HG02943 (cell line): ENCODE data around the gene ARTN.

ENCODE experiments used
- ATAC-seq: cut with Tn5 transposase; IDR thresholded peaks from one replicate; pipeline ENCODE4 v1.9.1; 2021; ENCODE audit warnings: mild to moderate bottlenecking, low read depth, moderate library complexity; ENCODE audit not compliant: unreplicated experiment

ARTN gene

GRCh38 chr1:43969416-43969745 lies 35.8 kb downstream of the ARTN start:
- no peak for ATAC-seq

- peak; percentile 78 for ATAC-seq
Observed at GRCh38 chr1:43969746-43970466, 36.3 kb downstream of the ARTN start, which contains the start of gene DPH2. DPH2 (plus strand) TSS chr1:43970010; CDS start chr1:43970176, 166 bp downstream.

- no peak for ATAC-seq
Observed at GRCh38 chr1:43970502-43970901, 36.9 kb downstream of the ARTN start.

DNA sequence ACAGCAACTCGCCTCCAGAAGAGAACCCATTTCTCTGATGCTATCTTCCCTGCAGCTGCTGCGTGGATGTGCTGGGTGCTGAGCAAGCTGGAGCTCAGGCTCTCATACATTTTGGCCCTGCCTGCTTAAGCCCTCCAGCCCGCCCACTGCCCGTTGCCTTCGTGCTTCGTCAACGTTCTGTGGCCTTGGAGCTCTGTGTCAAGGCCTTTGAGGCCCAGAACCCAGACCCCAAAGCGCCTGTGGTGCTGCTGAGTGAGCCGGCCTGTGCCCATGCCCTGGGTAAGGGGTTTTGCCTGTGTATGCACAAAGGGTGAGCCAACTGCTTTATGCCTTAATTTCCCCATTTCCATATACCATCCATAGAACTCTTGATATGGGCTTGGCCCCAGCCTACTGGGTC lies 37.3 kb downstream of the ARTN start:
- ATAC-seq: no peak

GRCh38 chr1:43971336-43971980 lies 37.9 kb downstream of the ARTN start:
- no peak for ATAC-seq

GRCh38 chr1:43973981-43974442 lies 40.4 kb downstream of the ARTN start:
- no peak for ATAC-seq

DNA sequence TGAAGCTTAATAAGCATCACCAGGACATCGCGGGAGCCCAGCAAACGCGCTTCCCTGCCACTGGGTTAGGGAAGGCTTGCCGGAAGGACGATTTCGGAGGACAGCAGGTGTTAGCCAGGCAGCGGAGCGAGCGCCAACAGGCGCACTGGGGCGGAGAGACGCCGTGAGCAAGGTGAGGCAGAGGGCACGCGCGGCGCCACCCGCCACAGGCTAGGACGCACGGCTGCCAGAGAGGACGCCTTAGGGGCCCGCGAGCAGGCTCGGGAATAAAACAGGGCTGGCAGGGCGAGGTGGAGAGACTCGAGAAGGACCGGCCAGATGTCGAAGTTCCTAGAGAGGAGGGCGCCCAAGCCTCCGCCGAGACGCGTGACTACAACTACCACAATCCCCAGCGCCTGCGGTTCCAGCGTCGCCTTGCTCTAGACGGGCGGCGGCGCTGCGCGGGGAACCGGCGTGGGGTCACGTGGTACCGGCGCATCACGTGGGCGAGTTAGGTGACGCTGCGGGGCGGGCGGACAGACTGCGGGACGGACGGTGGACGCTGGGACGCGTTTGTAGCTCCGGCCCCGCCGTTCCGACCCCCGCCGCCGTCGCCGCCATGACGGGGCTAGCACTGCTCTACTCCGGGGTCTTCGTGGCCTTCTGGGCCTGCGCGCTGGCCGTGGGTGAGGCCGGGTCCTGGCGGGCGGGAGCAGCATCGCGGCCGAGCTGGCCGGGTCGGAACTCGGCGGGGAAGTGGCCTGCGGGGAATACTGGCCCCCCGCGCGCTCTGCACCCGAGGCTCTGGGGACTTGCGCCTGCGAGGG lies 41.0 kb downstream of the ARTN start, which contains the start of gene ATP6V0B:
Gene ATP6V0B (plus strand): TSS at position 518 of the 806 bp plus-strand sequence. CDS start 81 bp downstream, at position 599.
- ATAC-seq: peak; percentile 56

DNA sequence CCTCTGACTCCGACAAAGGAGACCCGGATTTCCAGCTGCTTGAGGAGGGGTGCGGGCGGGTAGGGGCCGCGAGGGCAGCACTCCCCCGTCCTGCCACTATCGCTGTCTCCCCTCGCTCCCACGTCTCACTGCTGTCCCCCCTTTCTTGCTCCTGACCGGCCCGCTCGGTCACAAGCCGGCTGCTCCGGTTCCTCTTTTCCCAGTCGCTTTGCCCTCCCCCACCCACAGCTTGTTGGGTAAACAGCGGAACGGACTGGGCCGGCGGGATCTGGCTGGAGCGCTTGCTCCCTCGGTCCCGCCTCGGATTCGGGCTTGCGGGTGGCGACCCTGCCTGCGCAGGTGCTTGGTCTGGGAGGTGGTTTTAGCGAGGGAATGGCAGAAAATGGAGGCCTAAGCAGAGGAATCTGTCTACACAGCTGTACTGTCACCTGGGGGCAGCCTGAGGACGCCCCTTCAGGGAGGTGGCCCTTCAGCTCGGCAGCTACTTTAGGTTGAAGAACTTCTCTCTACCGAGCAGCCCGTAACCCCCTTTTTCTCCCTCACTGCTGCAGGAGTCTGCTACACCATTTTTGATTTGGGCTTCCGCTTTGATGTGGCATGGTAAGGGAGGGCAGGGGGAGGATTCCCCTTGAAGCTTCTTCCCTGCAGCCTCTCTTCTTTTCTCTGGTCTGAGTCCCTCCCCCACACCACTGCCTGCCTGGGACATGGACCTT lies 41.8 kb downstream of the ARTN start:
- peak; percentile 6 for ATAC-seq

GRCh38 chr1:43976045-43976444 lies 42.4 kb downstream of the ARTN start:
- no peak for ATAC-seq

- ATAC-seq: no peak
Observed at GRCh38 chr1:43976890-43977289, 43.3 kb downstream of the ARTN start.

- ATAC-seq: no peak
Observed at GRCh38 chr1:43977376-43978263, 44.0 kb downstream of the ARTN start.

DNA sequence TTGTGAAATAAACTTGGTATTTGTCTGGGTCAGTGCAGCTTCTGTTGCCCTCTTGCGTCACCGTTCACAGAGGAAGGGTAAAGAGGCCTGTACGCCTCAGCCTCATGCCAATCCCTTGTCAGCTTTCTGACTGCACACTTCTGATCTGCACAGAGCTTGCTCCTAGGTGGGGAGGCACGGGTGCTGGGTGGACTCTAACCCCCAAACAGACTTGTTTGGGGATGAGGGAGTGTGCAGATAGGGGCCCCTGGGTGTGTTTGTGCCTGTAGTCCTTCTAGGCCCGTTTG lies 44.6 kb downstream of the ARTN start:
- ATAC-seq: no peak

- ATAC-seq: no peak
Observed at GRCh38 chr1:43978551-43979260, 45.1 kb downstream of the ARTN start, which contains the start of gene B4GALT2. B4GALT2 (plus strand) TSS chr1:43979210; CDS start chr1:43981161, 1,951 bp downstream.

- ATAC-seq: no peak
Observed at GRCh38 chr1:43979261-43979527, 45.6 kb downstream of the ARTN start.

DNA sequence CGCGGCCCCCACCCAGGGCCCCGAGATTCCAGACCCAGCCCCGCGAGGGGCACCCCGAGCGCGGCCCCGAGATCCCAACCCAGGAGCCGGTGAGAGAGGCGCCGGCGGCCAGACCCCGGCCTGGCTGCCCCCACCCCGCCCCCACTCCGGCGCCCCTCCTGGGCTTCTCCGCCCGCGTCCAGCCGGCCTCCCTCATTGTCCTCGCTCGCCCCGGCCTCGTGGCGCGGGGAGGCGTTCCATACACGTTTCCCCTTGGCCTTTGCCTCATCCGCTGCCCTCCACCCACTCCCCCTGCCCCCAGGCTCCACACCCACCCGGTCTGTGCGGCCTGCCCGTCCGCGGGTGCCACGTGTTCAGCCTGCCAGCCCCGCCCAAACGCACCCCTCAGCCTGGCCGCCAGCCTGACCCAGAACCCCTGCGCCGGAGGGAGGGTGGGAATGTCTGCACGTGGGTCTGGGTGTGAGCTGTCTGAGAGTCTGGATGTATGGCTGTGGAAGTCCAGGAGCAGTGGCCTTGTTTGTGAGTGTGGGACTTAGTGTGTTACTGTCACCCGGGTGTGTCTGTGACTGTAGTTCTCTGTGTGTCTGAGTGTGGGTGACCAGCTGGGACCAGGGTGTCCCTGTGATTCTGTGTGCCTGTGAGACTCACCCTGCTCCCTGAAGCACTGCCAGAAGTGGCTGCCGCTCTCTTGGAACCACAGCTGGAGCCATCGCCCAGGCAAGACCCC lies 46.1 kb downstream of the ARTN start:
- ATAC-seq: no peak

DNA sequence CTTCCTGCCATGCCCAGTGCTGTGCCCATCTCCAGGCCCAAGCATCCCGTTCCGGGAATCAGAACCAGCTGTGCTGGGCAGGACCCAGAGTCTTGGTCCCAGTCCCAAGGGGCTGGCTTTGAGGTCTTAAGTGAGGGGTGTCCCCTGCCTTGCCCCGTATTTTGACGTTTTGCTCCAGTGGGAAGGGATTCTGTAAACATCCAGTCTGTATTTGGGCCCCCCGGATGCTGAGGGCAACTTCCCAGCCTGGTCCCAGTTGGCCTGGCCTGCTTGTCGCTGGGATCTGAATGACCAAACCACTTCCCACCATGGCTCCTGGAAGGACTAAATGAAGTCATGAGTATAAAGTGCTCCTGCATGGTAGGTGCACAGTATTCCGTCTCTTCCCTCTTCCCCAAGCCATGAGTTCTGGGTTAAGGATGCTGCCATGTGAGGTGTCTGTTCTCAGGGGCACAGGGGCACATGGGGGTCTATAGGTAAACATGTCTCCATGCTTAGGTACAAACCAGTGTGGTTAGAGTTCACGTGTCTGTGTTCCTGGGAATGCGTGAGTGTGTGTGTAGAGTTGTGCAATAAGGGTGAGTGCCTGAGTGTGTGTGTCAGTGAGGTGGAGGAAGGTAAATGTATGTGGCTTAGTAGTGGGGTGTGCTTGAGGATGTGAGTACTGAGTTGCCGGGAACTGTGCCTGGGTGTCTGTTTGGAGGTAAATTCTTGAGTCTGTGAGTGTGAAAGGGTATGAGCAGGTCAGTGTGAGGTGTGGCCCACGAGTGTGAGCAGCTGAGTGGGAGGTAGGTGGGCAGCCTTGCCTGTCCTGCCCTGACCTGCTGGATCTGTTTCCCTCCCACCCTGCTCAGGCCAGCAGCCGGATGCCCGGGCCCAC lies 46.9 kb downstream of the ARTN start:
- ATAC-seq: no peak

DNA sequence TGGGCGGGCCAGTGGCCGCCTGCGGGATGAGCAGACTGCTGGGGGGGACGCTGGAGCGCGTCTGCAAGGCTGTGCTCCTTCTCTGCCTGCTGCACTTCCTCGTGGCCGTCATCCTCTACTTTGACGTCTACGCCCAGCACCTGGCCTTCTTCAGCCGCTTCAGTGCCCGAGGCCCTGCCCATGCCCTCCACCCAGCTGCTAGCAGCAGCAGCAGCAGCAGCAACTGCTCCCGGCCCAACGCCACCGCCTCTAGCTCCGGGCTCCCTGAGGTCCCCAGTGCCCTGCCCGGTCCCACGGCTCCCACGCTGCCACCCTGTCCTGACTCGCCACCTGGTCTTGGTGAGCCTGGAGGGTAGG lies 47.5 kb downstream of the ARTN start:
- no peak for ATAC-seq

- ATAC-seq: no peak
Observed at GRCh38 chr1:43981636-43982035, 48.0 kb downstream of the ARTN start.
